Upper lobe of right lung (tissue), 1 donor: ENCODE results near the gene GMCL1. TPM values are rescaled to one million over a fixed set of nuclear protein-coding genes. Genes with fewer than 3 reads are reported as not detected.

Source experiments
- ATAC-seq: fragments of 200-7000 bp; cut with Tn5 transposase; one replicate; pipeline ENCODE4 v1.9.1; 2020; ENCODE audit warnings: mild to moderate bottlenecking, moderate library complexity
- DNase-seq: peaks from one replicate; pipeline ENCODE4 v3.0.0-alpha.2; 2020
- H3K27ac ChIP-seq: fragments of 200-600 bp; one replicate; pipeline ENCODE4 v1.8.0; 2022
- H3K27me3 ChIP-seq: fragments of 200-600 bp; one replicate; pipeline ENCODE4 v1.8.0; 2022; ENCODE audit warnings: mild to moderate bottlenecking
- H3K36me3 ChIP-seq: fragments of 200-600 bp; one replicate; pipeline ENCODE4 v1.8.0; 2022
- H3K4me1 ChIP-seq: fragments of 200-600 bp; one replicate; pipeline ENCODE4 v1.8.0; 2022
- H3K4me3 ChIP-seq: fragments of 200-600 bp; one replicate; pipeline ENCODE4 v1.8.0; 2022; ENCODE audit warnings: mild to moderate bottlenecking
- H3K9me3 ChIP-seq: fragments of 200-600 bp; one replicate; pipeline ENCODE4 v1.8.0; 2022
- CTCF ChIP-seq: fragments of 200-600 bp; IDR thresholded peaks from one replicate; pipeline ENCODE4 v1.8.0; 2022; ENCODE audit warnings: antibody characterized with exemption
- intact Hi-C: fragments of 100-400 bp; cut with DNase I; formaldehyde crosslinking; loops from one replicate; pipeline ENCODE4 v1.11.0; 2022
- total RNA-seq: library from RNA; stranded (reverse); fragmentation: NEBNext Ultra II Directional; extraction: Animal tissue kit (Norgen Biotek cat#: 25700); gene quantifications from one replicate; pipeline ENCODE4 v1.2.1, GENCODE V29; 2021
- donor health status: DM: no; HTN: yes; CAD: no; lungs with severe emphysema.

GMCL1 gene
- total RNA-seq, 1 donor from 2014 or later = 11.9 TPM

GRCh38 chr2:69786052-69786560 is 43.4 kb upstream of the GMCL1 start:
- Histone ChIP-seq H3K27ac (no peak overlapping the region), H3K4me1 (peaks cover 13% of the 10 kb centered on the region), H3K36me3 (peaks cover 23% of the 10 kb centered on the region), H3K4me3 (no peak overlapping the region), H3K27me3 (no peaks in the 10 kb centered on the region), H3K9me3 (no peaks in the 10 kb centered on the region)
- ATAC-seq (no peak), DNase-seq (no peak)
- no peak for TF ChIP-seq CTCF
- intact Hi-C loops = no loop called here

- no peak for TF ChIP-seq CTCF
- no peaks in the 10 kb centered on the region for H3K9me3 ChIP-seq
- peak overlapping the region; percentile 34 for H3K27ac ChIP-seq
- peaks cover 5% of the 10 kb centered on the region for H3K4me1 ChIP-seq
- H3K4me3 ChIP-seq = no peak overlapping the region
- intact Hi-C loops = no loop called here
- H3K36me3 ChIP-seq = peaks cover 20% of the 10 kb centered on the region
- ATAC-seq = peak; percentile 74
- no peak for DNase-seq
- no peaks in the 10 kb centered on the region for H3K27me3 ChIP-seq
These were observed 40.2 kb upstream of the GMCL1 start for GRCh38 chr2:69789175-69789721.

- DNase-seq (no peak), ATAC-seq (no peak)
- Histone ChIP-seq H3K4me1 (peaks cover 5% of the 10 kb centered on the region), H3K27ac (peak overlapping the region; percentile 34), H3K4me3 (no peak overlapping the region), H3K27me3 (no peaks in the 10 kb centered on the region), H3K36me3 (peaks cover 15% of the 10 kb centered on the region), H3K9me3 (no peaks in the 10 kb centered on the region)
- intact Hi-C loops = no loop called here
- TF ChIP-seq CTCF = no peak
These were observed 39.5 kb upstream of the GMCL1 start for GRCh38 chr2:69789772-69790600.

- Histone ChIP-seq H3K36me3 (peaks cover 15% of the 10 kb centered on the region), H3K4me1 (peaks cover 5% of the 10 kb centered on the region), H3K4me3 (no peak overlapping the region), H3K27me3 (no peaks in the 10 kb centered on the region), H3K27ac (peak overlapping the region; percentile 34), H3K9me3 (no peaks in the 10 kb centered on the region)
- TF ChIP-seq CTCF = no peak
- intact Hi-C loops = no loop called here
- no peak for ATAC-seq
- DNase-seq = no peak
These were observed 38.9 kb upstream of the GMCL1 start for GRCh38 chr2:69790601-69790959.

GRCh38 chr2:69791045-69791444 is 38.4 kb upstream of the GMCL1 start:
- DNase-seq = no peak
- H3K27ac ChIP-seq = no peak overlapping the region
- no peak overlapping the region for H3K4me3 ChIP-seq

More at GRCh38 chr2:69791045-69791444, 38.4 kb upstream of the GMCL1 start:
- H3K4me1 ChIP-seq = peaks cover 5% of the 10 kb centered on the region
- H3K27me3 ChIP-seq = no peaks in the 10 kb centered on the region
- H3K36me3 ChIP-seq = peaks cover 12% of the 10 kb centered on the region
- intact Hi-C loops = no loop called here
- H3K9me3 ChIP-seq = no peaks in the 10 kb centered on the region
- no peak for ATAC-seq
- no peak for TF ChIP-seq CTCF
